Ovary (tissue), 3 donors: ENCODE results near the gene PRLH.

Experiments
- CTCF ChIP-seq, 3 donors: fragments of 450-650 bp in 2 of 3; fragments of 200-600 bp in 1 of 3; IDR thresholded peaks; one replicate each; pipeline versions ENCODE4 v1.5.1 to v1.8.0; 2016 to 2022; ENCODE audit warnings: antibody characterized with exemption in 3 of 3, mild to moderate bottlenecking in 1 of 3
- EP300 ChIP-seq: sonication (generic); formaldehyde crosslinking; IDR thresholded peaks from one replicate; pipeline ENCODE4 v1.6.1; 2017; ENCODE audit warnings: antibody characterized with exemption
- POLR2A ChIP-seq: fragments of 450-650 bp; IDR thresholded peaks from one replicate; pipeline ENCODE4 v1.6.1; 2017; ENCODE audit warnings: antibody characterized with exemption, mild to moderate bottlenecking, moderate library complexity
- donor health status: DM: no; HTN: no; CAD: no.

GRCh38 chr2:237557633-237558015 lies 8.8 kb upstream of the PRLH start:
- TF ChIP-seq CTCF (IDR thresholded peaks at IDR 0.05) (no peak), POLR2A (no peak), EP300 (no peak)
